ENCODE measurements around the gene KIAA1614.

DNA sequence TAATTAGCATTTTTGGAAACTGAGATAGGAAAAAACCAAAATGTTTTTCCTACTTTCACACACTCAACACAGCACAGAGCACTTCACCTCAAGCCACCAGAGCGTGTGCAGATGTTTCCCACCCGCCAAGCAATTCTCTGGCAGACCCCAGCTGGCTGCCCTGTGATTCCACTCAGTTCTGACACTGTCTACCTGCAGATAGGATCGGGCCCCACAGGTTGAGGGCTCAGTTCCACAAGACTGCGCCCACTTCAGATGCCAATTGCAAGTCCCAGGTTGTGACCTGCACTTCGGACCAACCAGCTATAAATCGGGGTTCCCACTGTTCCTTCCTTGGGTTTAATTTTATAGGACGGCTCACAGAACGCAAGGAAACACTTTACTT, 9.9 kb downstream of the KIAA1614 start:
- TF ChIP-seq, protein P1, sequence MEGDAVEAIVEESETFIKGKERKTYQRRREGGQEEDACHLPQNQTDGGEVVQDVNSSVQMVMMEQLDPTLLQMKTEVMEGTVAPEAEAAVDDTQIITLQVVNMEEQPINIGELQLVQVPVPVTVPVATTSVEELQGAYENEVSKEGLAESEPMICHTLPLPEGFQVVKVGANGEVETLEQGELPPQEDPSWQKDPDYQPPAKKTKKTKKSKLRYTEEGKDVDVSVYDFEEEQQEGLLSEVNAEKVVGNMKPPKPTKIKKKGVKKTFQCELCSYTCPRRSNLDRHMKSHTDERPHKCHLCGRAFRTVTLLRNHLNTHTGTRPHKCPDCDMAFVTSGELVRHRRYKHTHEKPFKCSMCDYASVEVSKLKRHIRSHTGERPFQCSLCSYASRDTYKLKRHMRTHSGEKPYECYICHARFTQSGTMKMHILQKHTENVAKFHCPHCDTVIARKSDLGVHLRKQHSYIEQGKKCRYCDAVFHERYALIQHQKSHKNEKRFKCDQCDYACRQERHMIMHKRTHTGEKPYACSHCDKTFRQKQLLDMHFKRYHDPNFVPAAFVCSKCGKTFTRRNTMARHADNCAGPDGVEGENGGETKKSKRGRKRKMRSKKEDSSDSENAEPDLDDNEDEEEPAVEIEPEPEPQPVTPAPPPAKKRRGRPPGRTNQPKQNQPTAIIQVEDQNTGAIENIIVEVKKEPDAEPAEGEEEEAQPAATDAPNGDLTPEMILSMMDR (IDR thresholded peaks at IDR 0.05), result no peak
- no peak for TF ChIP-seq POLR2A (IDR thresholded peaks at IDR 0.05)
